Activated T-cell treated with anti-CD3 and anti-CD28 coated beads, Interleukin-2, amount 50 U/mL, for 4 hours (primary cell): ENCODE results near the gene RAB8A. TPM values are rescaled to one million over a fixed set of nuclear protein-coding genes. Genes with fewer than 3 reads are reported as not detected.
"Not testable (repeated sequence)": the region's sequence is repeated elsewhere in the genome, so short reads cannot be mapped to it uniquely, and the experiment has no call there.

Experiments
- ATAC-seq, 2 donors: fragments of 200-7000 bp; cut with Tn5 transposase; one replicate each; pipeline ENCODE4 v1.10.0; 2021
- DNase-seq: peaks from one replicate; pipeline ENCODE4 v3.0.0-alpha.2; 2020
- H3K27me3 Mint-ChIP-seq: one replicate; pipeline ENCODE4 v1.8.0; 2021; ENCODE audit warnings: low read depth, mixed read lengths
- H3K36me3 Mint-ChIP-seq: one replicate; pipeline ENCODE4 v1.8.0; 2022; ENCODE audit warnings: mixed read lengths; ENCODE audit not compliant: insufficient read depth
- H3K4me1 Mint-ChIP-seq: one replicate; pipeline ENCODE4 v1.8.0; 2021; ENCODE audit warnings: low read depth, mixed read lengths
- H3K4me3 Mint-ChIP-seq: one replicate; pipeline ENCODE4 v1.8.0; 2021; ENCODE audit warnings: mild to moderate bottlenecking, moderate library complexity, mixed read lengths
- H3K9me3 Mint-ChIP-seq: one replicate; pipeline ENCODE4 v1.8.0; 2021; ENCODE audit warnings: mixed read lengths
- total RNA-seq, 3 donors: library from RNA; stranded (reverse); gene quantifications; one replicate each; pipeline ENCODE4 v1.2.1, GENCODE V29; 2021

RAB8A gene
- total RNA-seq, 3 donors from 2014 or later: 140 to 167 (median 153) TPM

DNA sequence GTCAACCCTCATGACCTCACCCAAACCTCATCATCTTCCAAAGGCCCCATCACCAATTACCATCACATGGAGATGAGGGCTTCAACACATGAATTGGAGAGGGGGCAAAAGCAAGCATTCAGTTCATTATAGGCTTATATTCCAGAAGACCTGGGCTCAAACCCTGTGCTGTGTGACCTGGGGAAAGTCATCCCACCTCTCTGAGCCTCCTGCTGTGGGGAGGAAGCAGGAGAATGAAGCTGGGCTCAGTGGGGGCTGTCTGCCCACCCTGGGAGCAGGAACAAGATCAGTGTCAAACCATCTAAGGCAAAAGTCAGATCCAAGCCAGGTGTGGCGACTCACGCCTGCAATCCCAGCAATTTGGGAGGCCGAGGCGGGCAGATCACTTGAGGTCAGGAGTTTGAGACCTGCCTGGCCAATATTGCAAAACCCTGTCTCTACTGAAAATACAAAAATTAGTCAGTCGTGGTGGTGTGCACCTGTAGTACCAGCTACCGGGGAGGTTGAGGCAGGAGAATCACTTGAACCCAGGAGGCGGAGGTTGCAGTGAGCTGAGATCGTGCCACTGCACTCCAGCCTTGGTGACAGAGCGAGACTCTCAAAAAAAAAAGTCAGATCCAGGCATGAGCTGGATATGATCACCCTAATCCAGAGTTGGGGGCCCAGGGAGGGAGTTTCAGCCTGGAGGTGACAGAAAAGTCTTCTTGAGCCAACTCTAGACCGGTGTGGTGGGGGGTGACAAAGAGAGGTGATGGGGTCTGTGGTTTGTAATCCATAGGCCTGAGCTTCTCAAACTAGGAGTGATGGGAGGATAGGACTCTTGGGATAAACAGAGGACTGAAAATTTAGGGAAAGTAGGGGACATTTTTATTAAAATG is 37.0 kb upstream of the RAB8A start:
- DNase-seq: no peak
- no peak for ATAC-seq
- Mint-ChIP-seq H3K9me3 (no peaks in the 10 kb centered on the region), H3K36me3 (no peaks in the 10 kb centered on the region), H3K27me3 (no peaks in the 10 kb centered on the region), H3K4me3 (peak overlapping the region; percentile 81), H3K4me1 (peaks cover 56% of the 10 kb centered on the region)

GRCh38 chr19:16075430-16076153 is 36.1 kb upstream of the RAB8A start:
- peaks cover 64% of the 10 kb centered on the region for H3K4me1 Mint-ChIP-seq
- no peak for DNase-seq
- no peaks in the 10 kb centered on the region for H3K27me3 Mint-ChIP-seq
- ATAC-seq: no peak
- no peaks in the 10 kb centered on the region for H3K9me3 Mint-ChIP-seq
- peak overlapping the region; percentile 81 for H3K4me3 Mint-ChIP-seq
- peaks cover 3% of the 10 kb centered on the region for H3K36me3 Mint-ChIP-seq

DNA sequence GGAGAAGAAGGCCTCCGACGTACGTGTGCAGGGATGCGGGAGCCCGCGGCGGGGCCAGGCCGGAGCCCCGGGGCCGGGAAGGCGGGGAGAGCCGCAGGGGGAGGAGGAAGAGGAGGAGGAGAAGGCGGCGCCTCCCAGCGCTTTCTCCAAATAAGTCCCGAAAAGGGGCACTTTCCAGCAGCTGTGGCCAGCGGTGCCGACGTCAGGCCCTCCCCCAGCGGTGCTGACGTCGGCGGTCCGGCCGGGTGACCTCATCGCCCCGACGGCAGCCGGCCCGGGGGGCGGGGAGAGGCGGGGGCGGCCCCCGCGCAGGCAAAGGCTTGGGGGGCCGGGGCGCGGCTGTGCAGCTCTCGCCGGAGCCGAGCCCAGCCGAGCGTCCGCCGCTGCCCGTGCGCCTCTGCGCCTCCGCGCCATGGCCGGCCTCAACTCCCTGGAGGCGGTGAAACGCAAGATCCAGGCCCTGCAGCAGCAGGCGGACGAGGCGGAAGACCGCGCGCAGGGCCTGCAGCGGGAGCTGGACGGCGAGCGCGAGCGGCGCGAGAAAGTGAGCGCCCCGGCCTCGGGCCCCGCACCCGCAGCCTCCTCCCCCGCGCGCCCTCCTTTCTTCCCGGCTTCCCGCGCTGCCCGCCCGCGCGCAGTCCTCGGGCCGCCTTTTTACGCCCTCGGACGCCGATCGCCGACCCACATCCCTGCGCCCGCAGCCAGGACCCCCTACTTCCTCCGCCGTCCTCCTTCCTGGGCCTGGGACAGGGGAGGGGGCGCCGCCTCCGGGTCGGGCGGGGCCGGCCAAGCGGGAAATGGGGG is 35.3 kb upstream of the RAB8A start, which contains the start of gene TPM4:
Gene TPM4 (plus strand): TSS at position 342 of the 804 bp plus-strand sequence. CDS start 71 bp downstream, at position 413.
- Mint-ChIP-seq H3K27me3 (no peaks in the 10 kb centered on the region), H3K9me3 (no peaks in the 10 kb centered on the region), H3K36me3 (peaks cover 7% of the 10 kb centered on the region), H3K4me1 (peaks cover 69% of the 10 kb centered on the region), H3K4me3 (peak within 1 kb of the TSS; percentile 81)
- peak; percentile 71 for DNase-seq
- peak; percentile 53 to 60 for ATAC-seq

DNA sequence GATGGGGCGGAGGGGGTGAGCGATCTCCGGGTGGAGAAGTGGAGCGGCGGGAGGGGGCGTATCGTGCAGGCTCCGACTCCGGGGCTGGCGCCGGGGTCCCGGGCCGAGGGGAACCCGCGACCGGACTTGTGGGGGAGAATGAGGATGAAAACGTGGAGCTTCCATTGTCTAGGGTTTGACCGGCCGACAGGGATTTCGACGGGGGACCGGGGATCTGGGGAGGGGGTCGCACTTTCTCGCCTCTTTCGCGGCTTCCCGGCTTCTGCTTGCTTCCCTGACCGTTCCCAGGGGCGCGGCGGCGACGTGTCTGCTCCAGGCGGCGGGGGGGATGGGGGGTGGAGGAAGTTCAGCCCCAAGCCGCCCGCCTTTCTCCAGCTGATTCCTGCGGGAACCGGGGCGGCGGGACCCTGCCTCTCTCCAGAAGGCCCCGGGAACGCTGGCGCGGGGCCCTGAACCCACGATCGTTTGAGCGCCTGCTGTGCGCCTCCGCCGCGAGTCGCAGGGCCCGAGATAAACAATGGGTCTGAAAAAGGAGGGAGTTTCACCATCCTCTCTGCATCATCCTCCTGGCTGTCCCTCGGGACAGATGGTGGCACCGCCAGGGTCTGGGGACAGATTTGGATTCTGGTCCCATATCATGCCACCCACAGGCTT is 34.6 kb upstream of the RAB8A start:
- Mint-ChIP-seq H3K36me3 (peaks cover 13% of the 10 kb centered on the region), H3K4me1 (peaks cover 73% of the 10 kb centered on the region), H3K27me3 (no peaks in the 10 kb centered on the region), H3K9me3 (no peaks in the 10 kb centered on the region), H3K4me3 (peak overlapping the region; percentile 81)
- DNase-seq: peak; percentile 23
- ATAC-seq: no peak

DNA sequence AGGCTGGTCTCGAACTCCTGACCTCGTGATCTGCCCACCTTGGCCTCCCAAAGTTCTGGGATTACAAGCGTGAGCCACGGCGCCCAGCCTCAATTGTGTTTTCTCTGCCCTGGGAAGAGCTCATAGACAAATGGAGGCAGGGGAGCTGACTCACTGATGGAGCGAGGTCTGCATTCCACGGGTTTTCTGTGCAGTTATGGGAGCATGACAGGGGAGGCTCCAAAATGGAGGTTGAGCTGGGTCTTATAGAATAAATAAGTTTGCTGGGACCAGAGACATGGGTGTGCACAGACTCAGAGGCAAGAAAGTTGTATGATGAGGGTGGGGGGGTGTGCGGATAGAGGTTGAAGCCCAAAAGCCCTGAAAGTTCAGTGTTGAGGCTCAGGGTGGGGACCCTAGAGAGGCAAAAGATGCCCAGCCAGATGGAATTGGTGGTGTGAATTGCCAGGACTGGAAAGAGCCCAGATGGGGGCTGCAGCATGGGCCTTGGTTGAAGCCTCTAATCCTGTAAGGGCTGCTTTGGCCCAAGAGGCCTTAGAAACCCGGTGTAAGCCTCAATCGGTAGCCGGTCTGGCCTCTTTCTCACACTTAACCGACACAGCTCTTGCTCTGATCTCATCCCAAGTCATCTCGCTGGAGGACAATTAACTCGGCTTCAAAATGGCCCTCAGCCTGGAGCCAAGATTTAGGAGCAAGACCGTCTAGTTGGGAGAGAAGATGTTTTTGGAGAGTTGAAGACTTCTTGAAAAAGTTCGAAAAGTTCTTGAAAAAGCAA is 33.5 kb upstream of the RAB8A start:
- Mint-ChIP-seq H3K4me3 (peak overlapping the region; percentile 81), H3K27me3 (no peaks in the 10 kb centered on the region), H3K36me3 (peaks cover 19% of the 10 kb centered on the region), H3K4me1 (peaks cover 74% of the 10 kb centered on the region), H3K9me3 (no peaks in the 10 kb centered on the region)
- ATAC-seq: no peak
- DNase-seq: no peak

DNA sequence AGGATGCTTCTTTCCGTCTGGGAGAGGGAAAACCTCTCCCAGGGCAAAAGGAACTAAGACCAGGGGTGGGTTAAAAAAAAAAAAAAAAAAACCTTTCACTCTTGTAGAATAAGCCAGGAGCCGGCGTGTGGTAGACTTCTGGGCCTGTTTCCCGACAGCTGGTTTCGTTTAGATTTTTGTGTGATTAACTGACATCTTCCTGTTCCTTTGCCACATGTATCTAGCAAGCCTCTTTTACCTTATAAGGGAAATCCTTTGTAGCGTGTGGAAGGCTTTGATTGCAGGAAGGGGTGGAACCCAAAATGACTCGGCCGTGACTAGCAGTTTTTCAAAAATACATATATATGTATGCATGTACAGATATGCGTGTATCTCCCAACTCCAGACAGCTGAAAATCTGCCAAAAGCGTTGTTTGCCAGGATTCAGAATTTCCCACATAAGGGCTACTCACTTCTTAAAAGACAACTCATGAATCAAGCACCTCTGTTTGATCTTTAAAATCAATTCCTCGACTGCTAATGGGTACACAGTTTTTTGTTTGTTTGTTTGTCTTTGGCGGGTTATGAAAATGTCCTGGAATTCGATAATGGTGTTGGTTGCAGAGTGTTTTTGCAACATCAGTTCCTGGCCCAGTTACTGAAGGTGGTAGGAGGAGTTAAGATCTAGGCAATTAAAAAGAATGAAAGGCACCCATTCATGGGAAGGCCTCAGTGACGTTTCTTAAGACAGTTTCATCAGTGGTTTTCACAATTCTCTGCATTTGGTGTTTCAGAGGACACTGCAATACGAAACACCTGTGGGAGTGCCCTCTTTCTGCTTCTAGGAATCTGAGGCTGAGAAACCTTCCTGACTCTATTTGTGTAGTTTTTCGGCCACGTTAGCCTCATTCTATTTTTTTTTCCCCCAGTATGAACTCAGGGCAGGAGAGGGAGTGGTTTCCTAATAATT is 32.7 kb upstream of the RAB8A start:
- peaks cover 24% of the 10 kb centered on the region for H3K36me3 Mint-ChIP-seq
- no peaks in the 10 kb centered on the region for H3K27me3 Mint-ChIP-seq
- ATAC-seq: peak; percentile 70 to 74

DNA sequence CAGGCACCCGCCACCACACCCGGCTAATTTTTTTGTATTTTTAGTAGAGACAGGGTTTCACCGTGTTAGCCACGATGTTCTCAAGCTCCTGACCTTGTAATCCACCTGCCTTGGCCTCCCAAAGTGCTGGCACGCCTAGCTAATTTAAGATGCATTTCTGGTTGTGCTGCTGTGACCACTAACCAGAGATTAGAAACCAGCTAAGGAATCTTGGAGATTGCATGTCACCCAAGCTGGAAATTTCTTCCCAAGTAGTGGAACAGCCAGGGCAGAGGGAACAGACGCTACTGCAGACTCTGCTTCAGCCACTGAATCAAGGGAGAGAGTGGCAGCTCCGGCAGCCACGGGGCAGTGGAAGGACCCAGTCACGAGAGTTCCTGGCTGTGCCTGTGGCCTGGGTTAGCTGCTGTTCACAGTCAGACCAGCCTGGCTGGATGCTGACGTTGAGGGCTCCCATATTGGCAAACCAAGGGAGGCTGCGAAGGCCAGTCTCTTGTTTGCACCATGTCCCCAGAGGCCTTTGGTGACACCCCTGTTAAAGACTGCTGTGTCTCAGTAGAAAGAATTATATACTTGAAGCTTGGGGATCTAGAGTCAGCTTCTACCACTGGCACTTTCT is 27.5 kb upstream of the RAB8A start:
- Mint-ChIP-seq H3K4me3 (no peak overlapping the region), H3K27me3 (no peaks in the 10 kb centered on the region), H3K4me1 (peaks cover 69% of the 10 kb centered on the region), H3K36me3 (peaks cover 53% of the 10 kb centered on the region), H3K9me3 (no peaks in the 10 kb centered on the region)
- ATAC-seq (no peak), DNase-seq (no peak)

More for the DNA sequence above, 32.7 kb upstream of the RAB8A start:
- peak overlapping the region; percentile 81 for H3K4me3 Mint-ChIP-seq
- peak; percentile 61 for DNase-seq
- no peaks in the 10 kb centered on the region for H3K9me3 Mint-ChIP-seq
- peaks cover 70% of the 10 kb centered on the region for H3K4me1 Mint-ChIP-seq

DNA sequence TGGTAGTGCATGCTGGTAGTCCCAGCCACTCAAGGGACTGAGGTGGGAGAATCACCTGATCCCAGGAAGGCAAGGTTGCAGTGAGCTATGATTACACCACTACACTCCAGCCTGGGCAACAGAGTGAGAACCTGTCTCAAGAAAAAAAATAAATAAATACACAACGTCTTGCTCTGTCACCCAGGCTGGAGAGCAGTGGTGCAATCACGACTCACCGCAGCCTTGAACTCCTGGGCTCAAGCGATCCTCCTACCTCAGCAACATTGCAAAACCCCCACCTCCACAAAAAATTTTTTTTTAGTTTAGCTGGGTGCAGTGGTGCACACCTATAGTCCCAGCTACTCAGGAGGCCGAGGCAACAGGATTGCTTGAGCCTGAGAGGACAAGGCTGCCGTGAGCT is 26.6 kb upstream of the RAB8A start:
- Mint-ChIP-seq H3K36me3 (peaks cover 58% of the 10 kb centered on the region), H3K4me1 (peaks cover 61% of the 10 kb centered on the region), H3K9me3 (no peaks in the 10 kb centered on the region), H3K4me3 (no peak overlapping the region), H3K27me3 (no peaks in the 10 kb centered on the region)
- peak; percentile 19 to 34 for ATAC-seq
- DNase-seq: no peak

DNA sequence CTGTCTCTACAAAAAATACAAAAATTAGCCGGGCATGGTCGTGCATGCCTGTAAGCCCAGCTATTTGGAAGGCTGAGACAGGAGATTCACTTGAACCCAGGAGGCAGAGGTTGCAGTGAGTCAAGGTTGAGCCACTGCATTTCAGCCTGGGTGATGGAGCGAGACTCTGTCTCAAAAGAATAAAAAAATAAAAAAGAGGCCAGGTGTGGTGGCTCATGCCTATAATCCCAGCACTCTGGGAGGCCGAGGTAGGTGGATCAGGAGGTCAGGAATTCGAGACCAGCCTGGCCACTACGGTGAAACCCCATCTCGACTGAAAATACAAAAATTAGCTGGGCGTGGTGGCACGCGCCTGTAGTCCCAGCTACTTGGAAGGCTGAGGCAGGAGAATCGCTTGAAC is 24.3 kb upstream of the RAB8A start:
- Mint-ChIP-seq H3K4me1 (peaks cover 38% of the 10 kb centered on the region), H3K36me3 (peaks cover 42% of the 10 kb centered on the region)
- not testable (repeated sequence) for H3K4me3 Mint-ChIP-seq, H3K9me3 Mint-ChIP-seq, DNase-seq, ATAC-seq, H3K27me3 Mint-ChIP-seq

DNA sequence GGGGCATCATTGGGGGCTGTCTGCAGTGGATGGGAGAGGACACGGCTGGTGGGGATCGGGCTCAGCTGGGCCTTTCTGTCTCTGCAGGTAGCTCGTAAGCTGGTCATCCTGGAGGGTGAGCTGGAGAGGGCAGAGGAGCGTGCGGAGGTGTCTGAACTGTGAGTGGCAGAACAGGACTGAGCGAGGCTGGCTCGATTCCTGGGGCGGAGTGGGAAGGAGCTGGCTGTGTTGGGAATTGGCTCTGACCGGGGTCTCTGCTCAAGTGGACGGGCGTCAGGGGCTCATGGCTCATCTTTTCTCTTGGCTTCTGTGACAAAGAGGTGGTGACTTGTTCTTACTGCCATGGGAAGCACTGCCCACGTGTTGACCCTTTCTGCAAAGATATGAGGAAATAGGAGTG is 23.7 kb upstream of the RAB8A start:
- Mint-ChIP-seq H3K4me3 (no peak overlapping the region), H3K9me3 (no peaks in the 10 kb centered on the region), H3K36me3 (peaks cover 43% of the 10 kb centered on the region), H3K4me1 (peaks cover 33% of the 10 kb centered on the region), H3K27me3 (no peaks in the 10 kb centered on the region)
- DNase-seq: no peak
- ATAC-seq: no peak

DNA sequence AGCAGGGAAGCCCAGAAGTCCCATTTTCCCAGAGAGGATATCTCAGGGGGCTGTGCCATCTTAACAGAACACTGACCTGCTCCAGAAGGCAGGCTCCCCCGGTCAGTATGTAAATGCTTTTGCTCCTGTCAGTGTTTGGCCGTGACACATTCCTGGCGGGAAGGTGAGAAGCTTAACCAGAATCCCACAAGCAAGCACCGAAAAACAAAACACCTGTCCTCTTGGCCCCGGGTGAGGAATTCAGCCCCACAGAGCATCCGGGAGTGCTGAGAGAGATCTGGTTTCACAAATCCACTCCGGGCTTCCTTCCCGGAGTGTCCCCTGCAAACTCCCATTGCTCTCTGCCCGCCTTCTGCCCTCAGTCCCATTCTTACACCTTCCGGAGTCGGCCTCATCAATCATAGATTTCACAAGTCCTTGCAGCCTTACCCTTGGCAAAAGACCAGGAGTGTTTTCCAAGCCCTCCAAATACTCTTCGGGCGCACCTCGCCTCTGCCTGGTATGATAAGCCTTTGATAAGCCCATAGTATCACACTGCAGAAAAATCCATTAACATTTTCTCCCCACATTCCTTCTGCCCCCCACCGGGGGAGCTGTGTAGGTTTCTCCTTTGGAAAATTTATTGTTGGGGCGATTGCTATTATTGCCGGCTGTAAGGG is 23.2 kb upstream of the RAB8A start:
- ATAC-seq: no peak

More for the DNA sequence above, 23.2 kb upstream of the RAB8A start:
- Mint-ChIP-seq H3K9me3 (no peaks in the 10 kb centered on the region), H3K4me3 (no peak overlapping the region), H3K36me3 (peaks cover 42% of the 10 kb centered on the region), H3K27me3 (no peaks in the 10 kb centered on the region), H3K4me1 (peaks cover 30% of the 10 kb centered on the region)
- no peak for DNase-seq
